Stimulated activated naive CD8-positive, alpha-beta T cell treated with anti-CD3 and anti-CD28 coated beads, Interleukin-15, Interleukin-2, amounts not matched to agents 100 ng/mL and 50 ng/mL, for 24 hours (primary cell): ENCODE measurements around the gene SPEM3.
A peak's percentile ranks its signal among the peaks of the same experiment; 100 is the strongest.

Source experiments
- H3K27ac Mint-ChIP-seq: one replicate; pipeline ENCODE4 v1.8.0; 2021; ENCODE audit warnings: mild to moderate bottlenecking, mixed read lengths
- H3K27me3 Mint-ChIP-seq: one replicate; pipeline ENCODE4 v1.8.0; 2021; ENCODE audit warnings: mixed read lengths
- H3K36me3 Mint-ChIP-seq: one replicate; pipeline ENCODE4 v1.8.0; 2021; ENCODE audit warnings: low read depth, mixed read lengths
- H3K4me1 Mint-ChIP-seq: one replicate; pipeline ENCODE4 v1.8.0; 2021; ENCODE audit warnings: low read depth, mixed read lengths
- H3K4me3 Mint-ChIP-seq: one replicate; pipeline ENCODE4 v1.8.0; 2021; ENCODE audit warnings: mild to moderate bottlenecking, mixed read lengths
- H3K9me3 Mint-ChIP-seq: one replicate; pipeline ENCODE4 v1.8.0; 2021; ENCODE audit warnings: mixed read lengths

SPEM3 gene

DNA sequence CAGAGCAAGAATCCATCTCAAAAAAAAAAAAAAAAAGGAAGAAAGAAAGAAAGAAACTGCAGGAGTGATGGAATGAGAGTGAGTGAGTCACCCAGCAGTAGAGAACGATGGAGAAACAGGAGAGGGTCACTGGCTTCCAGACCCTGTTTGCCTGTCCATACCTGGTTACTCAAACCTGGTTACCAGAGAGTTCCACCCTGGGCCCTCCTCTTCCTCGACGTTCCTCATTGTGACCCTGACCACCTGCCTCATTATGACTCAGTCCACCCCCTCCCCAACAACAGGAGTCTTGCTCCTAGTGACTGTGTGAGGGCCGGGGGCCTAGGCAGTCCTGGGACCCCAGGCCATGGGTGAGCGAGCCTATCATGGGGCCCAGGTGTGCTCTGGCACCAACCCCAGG lies at the start of gene SPEM3:
SPEM3 (plus strand) TSS at position 301 of the 400 bp plus-strand sequence; CDS start at position 347, 46 bp downstream.
- Mint-ChIP-seq H3K4me3 (no peak within 1 kb of the TSS), H3K36me3 (no peaks in the 10 kb centered on the region), H3K27ac (no peak within 1 kb of the TSS), H3K4me1 (no peaks in the 10 kb centered on the region), H3K9me3 (no peaks in the 10 kb centered on the region), H3K27me3 (no peaks in the 10 kb centered on the region)

DNA sequence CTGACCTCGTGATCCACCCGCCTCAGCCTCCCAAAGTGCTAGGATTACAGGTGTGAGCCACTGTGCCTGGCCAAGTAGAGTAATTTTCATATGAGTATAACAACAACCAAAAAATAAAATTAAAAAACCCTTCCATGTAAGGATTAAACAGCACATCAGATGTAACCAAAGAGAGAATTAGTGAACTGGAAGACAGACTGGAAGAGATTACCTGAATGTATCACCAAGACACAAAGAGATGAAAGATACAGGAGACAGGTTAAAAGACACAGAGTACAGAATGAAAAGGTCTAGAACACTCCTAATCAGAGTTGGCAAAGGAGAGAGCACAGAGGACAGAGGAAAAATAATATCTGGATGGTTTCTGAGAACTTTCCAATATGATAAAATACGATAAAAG lies 49.5 kb upstream of the SPEM3 start:
- Mint-ChIP-seq H3K9me3 (peaks cover 5% of the 10 kb centered on the region), H3K36me3 (no peaks in the 10 kb centered on the region), H3K27ac (no peak overlapping the region), H3K27me3 (peaks cover 46% of the 10 kb centered on the region), H3K4me1 (no peaks in the 10 kb centered on the region), H3K4me3 (no peak overlapping the region)

DNA sequence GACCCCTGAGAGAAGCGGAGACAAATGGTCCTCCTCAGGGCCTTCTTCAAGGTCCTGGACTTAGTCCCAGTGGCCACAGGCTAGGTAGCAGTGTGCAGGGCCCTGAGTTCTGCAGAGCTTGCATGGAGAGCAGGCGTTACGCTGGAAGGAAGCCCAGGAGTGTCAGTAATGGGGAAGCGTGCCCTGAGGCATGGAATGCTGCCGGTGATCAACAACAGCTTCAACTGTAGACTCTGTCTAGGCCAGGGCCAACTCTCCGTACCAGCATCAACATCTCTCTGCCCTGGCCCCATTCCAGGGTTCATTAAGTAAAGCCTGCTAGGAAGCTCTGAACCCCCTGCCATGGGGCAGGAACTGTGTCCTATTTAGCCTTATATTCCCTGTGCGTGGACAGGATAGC lies 48.3 kb upstream of the SPEM3 start:
- Mint-ChIP-seq H3K4me3 (no peak overlapping the region), H3K9me3 (peaks cover 5% of the 10 kb centered on the region), H3K36me3 (no peaks in the 10 kb centered on the region), H3K27me3 (peaks cover 46% of the 10 kb centered on the region), H3K27ac (no peak overlapping the region), H3K4me1 (no peaks in the 10 kb centered on the region)

DNA sequence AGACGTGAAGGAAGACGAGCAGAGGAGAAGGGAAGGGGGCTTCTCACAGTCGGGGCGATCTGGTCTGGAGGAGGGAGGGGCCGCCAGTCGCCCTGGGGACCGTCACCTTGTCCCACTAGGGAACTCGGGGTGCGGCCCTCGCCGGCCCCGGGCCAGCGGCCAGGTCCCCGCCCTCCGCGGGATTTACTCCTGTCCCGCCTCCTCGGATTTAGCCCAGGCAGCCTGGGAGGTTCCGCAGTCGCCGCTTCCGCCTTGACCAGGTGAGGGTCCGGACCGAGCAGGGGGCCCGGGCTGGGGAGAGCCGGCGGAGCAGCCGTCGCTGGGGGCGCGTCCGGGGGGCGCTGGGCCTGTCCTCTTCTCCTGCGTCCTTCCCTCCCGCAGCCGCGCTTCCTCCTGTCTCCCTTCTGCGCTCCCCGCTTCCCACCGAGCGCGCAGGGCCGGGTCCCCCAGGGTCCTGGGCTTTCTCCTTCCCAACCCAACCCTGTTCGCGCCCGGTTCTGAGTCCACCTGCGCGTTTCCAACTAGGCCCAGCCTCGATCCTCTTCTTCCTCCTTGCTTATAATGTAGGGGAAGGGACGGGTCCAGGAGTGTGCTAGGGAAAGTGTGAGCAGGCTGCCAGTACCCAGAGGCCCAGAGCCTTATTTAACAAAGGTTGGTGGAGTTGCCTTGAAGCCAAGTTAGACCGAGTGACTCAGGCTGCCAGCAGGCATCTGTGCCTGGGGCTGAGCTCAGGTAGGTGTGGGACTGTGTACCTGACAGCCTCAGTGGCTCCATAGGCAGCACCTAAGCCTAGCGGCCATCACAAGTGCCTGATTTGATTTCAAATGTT lies 47.6 kb upstream of the SPEM3 start, which contains the start of gene TNK1:
TNK1 (plus strand) TSS at position 235 of the 829 bp plus-strand sequence. CDS start 1,838 bp downstream, outside the sequence.
- no peak within 1 kb of the TSS for H3K27ac Mint-ChIP-seq
- H3K4me3 Mint-ChIP-seq, result no peak within 1 kb of the TSS
- H3K36me3 Mint-ChIP-seq, result no peaks in the 10 kb centered on the region
- H3K27me3 Mint-ChIP-seq, result peaks cover 46% of the 10 kb centered on the region
- no peaks in the 10 kb centered on the region for H3K4me1 Mint-ChIP-seq
- peaks cover 5% of the 10 kb centered on the region for H3K9me3 Mint-ChIP-seq

DNA sequence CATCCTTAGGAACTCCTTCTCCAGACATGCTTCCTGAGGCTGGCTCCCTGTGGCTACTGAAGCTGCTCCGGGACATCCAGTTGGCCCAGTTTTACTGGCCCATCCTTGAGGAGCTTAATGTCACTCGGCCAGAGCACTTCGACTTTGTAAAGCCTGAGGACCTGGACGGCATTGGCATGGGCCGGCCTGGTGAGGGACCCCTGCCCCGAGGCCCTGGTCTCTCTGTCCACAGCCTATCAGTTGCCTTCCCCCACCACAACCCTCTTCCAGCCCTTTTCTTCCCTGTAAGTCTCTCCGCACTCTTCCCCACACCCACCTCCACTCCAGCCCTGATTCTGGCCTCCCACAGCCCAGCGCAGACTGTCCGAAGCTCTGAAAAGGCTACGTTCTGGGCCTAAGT lies 45.8 kb upstream of the SPEM3 start:
- Mint-ChIP-seq H3K9me3 (peaks cover 5% of the 10 kb centered on the region), H3K4me3 (no peak overlapping the region), H3K4me1 (no peaks in the 10 kb centered on the region), H3K27me3 (peaks cover 39% of the 10 kb centered on the region), H3K27ac (no peak overlapping the region), H3K36me3 (no peaks in the 10 kb centered on the region)

DNA sequence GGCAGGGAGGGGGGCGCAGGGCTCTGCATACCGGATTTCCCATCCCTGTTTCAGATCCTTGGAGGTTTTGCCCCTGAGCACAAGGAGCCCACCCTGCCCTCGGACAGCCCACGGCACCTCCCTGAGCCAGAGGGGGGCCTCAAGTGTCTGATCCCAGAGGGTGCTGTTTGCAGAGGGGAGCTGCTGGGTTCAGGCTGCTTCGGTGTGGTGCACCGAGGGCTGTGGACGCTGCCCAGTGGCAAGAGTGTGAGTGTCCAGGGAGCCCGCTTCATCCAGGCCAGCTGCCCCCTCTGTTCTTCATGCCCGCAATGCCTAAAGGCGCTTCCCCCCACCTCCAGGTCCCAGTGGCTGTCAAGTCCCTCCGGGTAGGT lies 45.3 kb upstream of the SPEM3 start:
- no peak overlapping the region for H3K27ac Mint-ChIP-seq
- H3K36me3 Mint-ChIP-seq, result no peaks in the 10 kb centered on the region
- H3K27me3 Mint-ChIP-seq, result peaks cover 37% of the 10 kb centered on the region
- H3K9me3 Mint-ChIP-seq, result peaks cover 5% of the 10 kb centered on the region
- no peaks in the 10 kb centered on the region for H3K4me1 Mint-ChIP-seq
- peak overlapping the region; percentile 32 for H3K4me3 Mint-ChIP-seq

DNA sequence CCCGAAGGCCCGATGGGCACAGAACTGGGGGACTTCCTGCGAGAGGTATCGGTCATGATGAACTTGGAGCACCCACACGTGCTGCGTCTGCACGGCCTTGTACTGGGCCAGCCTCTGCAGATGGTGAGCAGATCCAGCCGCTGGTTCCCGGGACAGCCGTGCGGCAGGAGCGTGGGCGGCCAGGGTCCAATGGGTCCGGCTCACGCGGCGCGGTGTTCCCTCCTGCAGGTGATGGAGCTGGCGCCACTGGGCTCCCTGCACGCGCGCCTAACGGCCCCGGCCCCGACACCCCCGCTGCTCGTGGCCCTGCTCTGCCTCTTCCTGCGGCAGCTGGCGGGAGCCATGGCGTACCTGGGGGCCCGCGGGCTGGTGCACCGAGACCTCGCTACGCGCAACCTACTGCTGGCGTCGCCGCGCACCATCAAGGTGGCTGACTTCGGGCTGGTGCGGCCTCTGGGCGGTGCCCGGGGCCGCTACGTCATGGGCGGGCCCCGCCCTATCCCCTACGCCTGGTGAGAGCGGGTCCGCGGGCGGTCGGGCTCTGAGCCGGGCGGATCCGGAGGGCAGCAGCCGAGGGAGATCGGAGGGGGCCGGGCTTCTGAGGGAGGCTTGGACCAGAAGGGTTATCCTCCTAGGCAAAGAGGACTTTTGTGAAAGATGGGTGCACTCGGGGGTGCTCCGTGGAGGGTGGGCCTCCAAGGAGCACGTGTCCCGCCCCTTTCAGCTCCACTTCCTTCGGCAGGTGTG lies 44.7 kb upstream of the SPEM3 start:
- H3K27me3 Mint-ChIP-seq, result peaks cover 36% of the 10 kb centered on the region
- H3K4me3 Mint-ChIP-seq, result peak overlapping the region; percentile 78
- peaks cover 5% of the 10 kb centered on the region for H3K36me3 Mint-ChIP-seq
- H3K9me3 Mint-ChIP-seq, result peaks cover 5% of the 10 kb centered on the region
- H3K27ac Mint-ChIP-seq, result peak overlapping the region; percentile 68
- H3K4me1 Mint-ChIP-seq, result no peaks in the 10 kb centered on the region

DNA sequence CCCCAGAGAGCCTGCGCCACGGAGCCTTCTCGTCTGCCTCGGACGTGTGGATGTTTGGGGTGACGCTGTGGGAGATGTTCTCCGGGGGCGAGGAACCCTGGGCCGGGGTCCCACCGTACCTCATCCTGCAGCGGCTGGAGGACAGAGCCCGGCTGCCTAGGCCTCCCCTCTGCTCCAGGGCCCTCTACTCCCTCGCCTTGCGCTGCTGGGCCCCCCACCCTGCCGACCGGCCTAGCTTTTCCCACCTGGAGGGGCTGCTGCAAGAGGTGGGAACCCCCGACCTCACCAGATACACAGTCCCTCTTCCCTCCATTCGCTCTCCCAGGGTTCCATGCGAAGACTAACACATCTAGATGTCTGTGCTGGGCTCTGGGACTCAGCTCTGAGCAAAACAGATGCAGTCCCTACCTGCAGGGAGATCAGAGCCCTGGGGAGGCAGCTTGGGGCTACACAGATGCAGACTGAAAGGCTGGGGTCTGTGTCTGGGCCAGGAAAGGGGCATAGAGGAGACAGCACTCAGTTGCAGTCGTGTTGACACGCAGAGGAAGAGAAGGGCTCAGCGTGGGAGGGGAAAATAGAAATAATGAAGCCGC lies 44.1 kb upstream of the SPEM3 start:
- peak overlapping the region; percentile 68 for H3K27ac Mint-ChIP-seq
- H3K27me3 Mint-ChIP-seq, result peaks cover 30% of the 10 kb centered on the region
- H3K36me3 Mint-ChIP-seq, result peaks cover 10% of the 10 kb centered on the region
- H3K9me3 Mint-ChIP-seq, result no peaks in the 10 kb centered on the region
- H3K4me3 Mint-ChIP-seq, result peak overlapping the region; percentile 78
- H3K4me1 Mint-ChIP-seq, result no peaks in the 10 kb centered on the region

DNA sequence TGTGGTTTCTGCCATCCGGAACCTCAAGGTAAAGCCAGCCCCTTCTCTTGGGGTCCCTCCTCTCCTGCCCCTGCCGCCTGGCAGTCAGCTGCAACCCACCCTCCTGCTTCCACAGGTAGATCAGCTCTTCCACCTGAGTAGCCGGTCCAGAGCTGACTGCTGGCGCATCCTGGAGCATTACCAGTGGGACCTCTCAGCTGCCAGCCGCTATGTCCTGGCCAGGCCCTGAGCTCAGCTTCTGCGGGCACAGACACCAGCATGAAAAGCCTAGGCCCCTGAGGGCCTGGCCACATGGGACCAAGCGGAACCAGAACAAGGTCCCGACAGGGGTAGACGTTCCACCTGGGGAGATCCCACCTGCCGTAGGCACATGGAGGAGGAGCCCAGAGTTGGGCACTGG lies 39.8 kb upstream of the SPEM3 start:
- Mint-ChIP-seq H3K9me3 (no peaks in the 10 kb centered on the region), H3K27ac (no peak overlapping the region), H3K4me3 (no peak overlapping the region), H3K36me3 (peaks cover 30% of the 10 kb centered on the region), H3K27me3 (no peaks in the 10 kb centered on the region), H3K4me1 (peaks cover 9% of the 10 kb centered on the region)

DNA sequence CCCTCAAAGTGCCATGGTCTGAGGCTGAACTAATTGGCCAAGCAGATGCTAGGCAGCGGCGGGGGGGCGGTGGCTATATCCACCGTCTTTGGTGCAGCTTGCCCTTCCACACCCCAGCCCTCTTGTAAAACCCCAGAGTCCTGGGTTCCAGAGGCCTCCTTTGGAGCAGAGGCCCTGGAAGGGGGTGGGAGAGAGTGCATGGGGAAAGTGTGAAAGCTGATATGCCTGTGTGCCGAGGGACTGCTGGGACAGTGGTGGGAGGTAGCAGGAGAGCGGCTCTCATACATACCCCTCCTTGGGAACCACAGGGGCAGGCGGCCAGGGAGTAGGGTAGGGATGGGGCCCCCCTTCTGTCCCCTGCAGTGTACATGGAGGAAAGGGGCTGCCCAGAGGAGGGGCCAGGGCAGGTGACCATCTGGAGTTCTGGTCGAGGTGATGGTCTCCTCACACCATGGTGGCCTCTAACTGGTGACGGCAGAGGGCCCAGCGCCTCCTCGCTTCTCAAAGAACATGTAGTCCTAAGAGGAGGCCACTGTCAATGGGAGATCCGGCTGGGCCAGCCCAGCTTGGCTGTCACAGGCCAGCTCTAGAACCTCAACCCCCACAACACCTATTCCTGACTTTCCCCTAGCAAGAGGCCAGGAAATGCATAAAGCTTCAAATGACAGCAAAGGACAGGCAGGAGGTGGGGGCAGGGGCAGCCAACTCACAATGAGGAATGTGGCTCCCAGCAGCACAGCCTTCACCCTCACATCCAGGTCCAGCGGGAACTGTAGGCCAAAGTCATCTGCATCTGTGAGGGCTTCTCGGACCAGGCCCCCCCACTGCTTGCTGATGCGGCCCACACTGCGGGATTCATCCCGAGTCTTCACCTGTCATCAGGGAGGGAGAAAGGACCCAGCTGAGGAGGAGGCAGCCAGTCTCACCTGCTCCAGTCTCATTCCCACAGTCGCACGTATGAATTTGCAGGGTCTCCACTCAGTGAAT lies 38.4 kb upstream of the SPEM3 start:
- Mint-ChIP-seq H3K27me3 (no peaks in the 10 kb centered on the region), H3K27ac (no peak overlapping the region), H3K4me1 (peaks cover 15% of the 10 kb centered on the region), H3K9me3 (no peaks in the 10 kb centered on the region), H3K36me3 (peaks cover 33% of the 10 kb centered on the region), H3K4me3 (no peak overlapping the region)

DNA sequence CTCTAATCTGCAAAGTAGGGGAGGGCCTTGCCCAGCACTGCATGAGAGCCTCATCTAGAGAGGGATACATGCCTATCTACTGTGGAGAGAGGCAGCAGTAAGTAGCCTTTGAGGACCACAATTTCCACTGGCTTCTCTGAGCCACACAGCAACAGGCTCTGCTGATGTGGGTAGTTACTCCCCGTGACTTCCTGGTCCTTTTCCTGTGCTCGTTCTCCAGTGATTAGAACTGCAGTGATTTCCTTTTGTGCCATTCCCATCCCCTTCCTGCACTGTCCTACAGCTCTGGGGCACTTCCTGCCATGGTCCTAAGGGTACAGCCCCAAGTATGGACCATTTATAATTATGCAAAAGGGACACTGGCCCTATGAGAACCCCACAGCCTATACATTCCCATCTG lies 37.4 kb upstream of the SPEM3 start:
- no peak overlapping the region for H3K4me3 Mint-ChIP-seq

DNA sequence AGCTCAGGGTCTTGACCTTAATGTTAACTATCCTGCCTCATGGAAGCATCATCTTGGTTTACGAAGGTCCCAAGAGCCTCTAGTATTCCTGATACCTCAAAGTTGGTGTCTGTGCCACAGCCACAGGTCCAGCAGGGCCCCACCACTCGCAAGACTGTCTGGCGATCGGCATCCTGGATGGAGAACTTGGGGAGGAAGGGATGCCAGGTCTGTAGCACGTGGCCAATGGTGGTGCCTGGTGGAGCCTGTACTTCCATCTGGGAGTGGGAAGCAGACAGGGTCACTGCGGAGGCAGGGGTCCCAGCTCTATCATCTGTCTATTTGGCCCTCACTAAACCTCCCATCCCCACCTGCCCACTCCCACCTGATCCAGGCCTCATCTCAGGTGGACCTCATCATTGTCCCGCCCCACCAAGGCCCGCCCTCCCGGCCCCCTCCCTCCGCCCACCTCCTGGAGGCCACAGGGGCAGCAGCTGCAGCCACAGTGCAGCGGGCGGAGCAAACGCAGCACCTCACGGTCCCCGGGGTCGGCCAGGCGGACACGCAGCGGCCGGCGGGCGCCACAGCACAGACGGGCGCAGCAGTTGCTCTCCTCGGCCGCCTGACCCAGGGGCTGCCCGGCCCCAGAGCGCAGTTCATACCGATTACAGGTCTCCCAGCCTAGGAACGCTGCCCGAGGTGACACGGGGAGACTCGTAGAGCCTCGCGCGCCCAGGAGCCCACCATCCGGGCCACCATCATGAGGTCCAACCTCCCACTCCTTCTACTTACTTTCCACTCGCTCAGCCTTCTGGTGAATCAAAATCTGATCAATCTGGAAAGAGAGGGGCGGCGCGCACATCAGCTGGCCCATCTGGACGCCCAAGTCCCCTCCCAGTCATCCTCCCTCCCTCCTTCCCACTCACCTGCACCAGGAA lies 35.7 kb upstream of the SPEM3 start:
- Mint-ChIP-seq H3K4me3 (peak overlapping the region; percentile 93), H3K27ac (no peak overlapping the region), H3K9me3 (no peaks in the 10 kb centered on the region), H3K4me1 (peaks cover 16% of the 10 kb centered on the region), H3K27me3 (no peaks in the 10 kb centered on the region), H3K36me3 (peaks cover 33% of the 10 kb centered on the region)

More for the DNA sequence above, 37.4 kb upstream of the SPEM3 start:
- no peaks in the 10 kb centered on the region for H3K9me3 Mint-ChIP-seq
- H3K4me1 Mint-ChIP-seq, result peaks cover 16% of the 10 kb centered on the region
- H3K36me3 Mint-ChIP-seq, result peaks cover 33% of the 10 kb centered on the region
- H3K27ac Mint-ChIP-seq, result no peak overlapping the region
- no peaks in the 10 kb centered on the region for H3K27me3 Mint-ChIP-seq

DNA sequence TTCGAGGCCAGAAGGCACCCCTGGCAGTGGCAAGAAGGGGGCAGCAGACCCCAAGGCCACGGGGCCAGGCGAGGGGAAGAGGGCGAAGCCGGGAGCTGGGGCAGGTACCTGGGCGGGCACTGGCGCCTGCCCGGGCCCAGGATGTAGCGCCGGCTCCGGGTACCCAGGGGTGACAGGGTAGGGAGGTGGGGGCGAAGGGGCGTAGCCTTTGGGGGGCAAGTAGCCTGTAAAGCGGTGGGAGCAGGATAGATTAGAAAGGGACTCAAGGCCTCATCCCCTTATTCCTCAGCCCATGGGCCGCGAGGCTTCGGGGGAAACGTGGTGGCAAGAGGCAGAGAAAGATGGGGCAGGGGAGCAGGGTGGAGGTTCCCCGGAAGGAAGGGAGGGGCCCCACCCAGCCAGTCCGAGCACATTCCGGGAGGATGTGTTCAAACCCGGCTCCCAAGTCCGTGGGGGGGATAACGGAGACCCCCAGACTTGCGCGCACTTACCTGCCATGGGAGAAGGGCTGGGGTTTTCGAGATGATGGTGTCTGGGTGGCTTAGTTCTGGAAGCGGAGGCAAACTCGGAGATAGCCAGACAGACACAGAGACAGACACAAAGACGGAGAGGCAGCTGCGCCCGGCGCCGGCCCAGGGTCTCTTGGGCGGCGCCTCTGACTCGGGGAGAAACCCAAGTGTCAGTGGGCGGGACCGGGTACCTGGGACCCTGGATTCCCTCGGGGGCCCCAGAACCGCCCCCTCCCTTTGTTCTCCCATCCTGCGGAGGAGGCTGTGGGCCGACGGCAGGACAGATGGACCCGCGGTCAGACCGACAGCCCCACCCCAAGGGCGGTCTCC lies 34.8 kb upstream of the SPEM3 start:
- Mint-ChIP-seq H3K27ac (peak overlapping the region; percentile 75), H3K4me3 (peak overlapping the region; percentile 93), H3K9me3 (no peaks in the 10 kb centered on the region), H3K4me1 (peaks cover 16% of the 10 kb centered on the region), H3K27me3 (no peaks in the 10 kb centered on the region), H3K36me3 (peaks cover 28% of the 10 kb centered on the region)
